ENCODE results near the gene CDK18.
A peak's percentile ranks its signal among the peaks of the same experiment; 100 is the strongest.

The CDK18 gene

GRCh38 chr1:205525495-205526285, 21.2 kb downstream of the CDK18 start:
- DNase-seq, result no peak

- no peak for DNase-seq
These were observed 22.0 kb downstream of the CDK18 start for GRCh38 chr1:205526431-205526830.

GRCh38 chr1:205527931-205528330, 23.5 kb downstream of the CDK18 start:
- DNase-seq, result no peak

GRCh38 chr1:205528446-205528886, 24.0 kb downstream of the CDK18 start:
- DNase-seq, result no peak

- DNase-seq, result peak; percentile 45
These were observed 24.7 kb downstream of the CDK18 start for GRCh38 chr1:205528887-205529825.

- no peak for DNase-seq
These were observed 25.6 kb downstream of the CDK18 start for GRCh38 chr1:205530116-205530515.

GRCh38 chr1:205531191-205532025, 26.9 kb downstream of the CDK18 start:
- no peak for DNase-seq

- no peak for DNase-seq
These were observed 27.8 kb downstream of the CDK18 start for GRCh38 chr1:205532026-205532898.

- no peak for DNase-seq
These were observed 28.7 kb downstream of the CDK18 start for GRCh38 chr1:205532996-205533735.

GRCh38 chr1:205533748-205534443, 29.4 kb downstream of the CDK18 start:
- no peak for DNase-seq

- no peak for DNase-seq
These were observed 30.0 kb downstream of the CDK18 start for GRCh38 chr1:205534444-205534985.

- DNase-seq, result no peak
These were observed 30.6 kb downstream of the CDK18 start for GRCh38 chr1:205535096-205535495.

- no peak for DNase-seq
These were observed 31.6 kb downstream of the CDK18 start for GRCh38 chr1:205535866-205536758.

GRCh38 chr1:205536759-205537361, 32.4 kb downstream of the CDK18 start:
- peak; percentile 40 for DNase-seq

- no peak for DNase-seq
These were observed 33.0 kb downstream of the CDK18 start for GRCh38 chr1:205537386-205538018.

GRCh38 chr1:205538235-205538840, 33.9 kb downstream of the CDK18 start:
- DNase-seq, result peak; percentile 56

- no peak for DNase-seq
These were observed 36.9 kb downstream of the CDK18 start for GRCh38 chr1:205541161-205541886.
